ENCODE data around the gene EML6. TPM values are rescaled to one million over a fixed set of nuclear protein-coding genes. Genes with fewer than 3 reads are reported as not detected.
"Not testable (repeated sequence)": the region's sequence is repeated elsewhere in the genome, so short reads cannot be mapped to it uniquely, and the experiment has no call there.

The EML6 gene
- total RNA-seq, 2 experiments from 2014 or later = 0.78 to 1.3 TPM

DNA sequence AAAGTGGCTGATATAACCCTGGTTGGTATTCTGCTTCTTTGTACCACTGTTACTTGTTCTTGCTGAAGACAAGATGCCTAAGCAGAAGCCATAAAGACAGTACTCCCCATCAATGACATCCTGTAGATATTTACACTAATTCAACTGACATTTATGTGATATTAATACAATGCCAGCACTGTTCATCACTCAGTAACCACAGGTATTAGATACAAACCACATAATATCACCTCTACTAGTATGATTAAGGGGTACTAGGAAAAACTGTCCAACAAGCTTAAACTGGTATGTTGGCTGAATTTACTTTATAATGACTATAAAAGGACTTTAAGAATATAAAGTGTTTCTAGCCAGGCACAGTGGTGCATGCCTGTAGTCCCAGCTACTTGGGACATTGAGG is 261.0 kb downstream of the EML6 start:
- Mint-ChIP-seq H3K4me1 (ENCODE audit: low read depth) (no peaks in the 10 kb centered on the region), H3K27ac (no peak overlapping the region), H3K9me3 (ENCODE audit: insufficient read depth) (no peaks in the 10 kb centered on the region), H3K4me3 (no peak overlapping the region), H3K36me3 (ENCODE audit: low read depth) (peaks cover 40% of the 10 kb centered on the region), H3K27me3 (ENCODE audit: low read depth) (no peaks in the 10 kb centered on the region)
- DNase-seq (no peak), ATAC-seq (no peak)
- CTCF ChIA-PET = interaction anchor here (1.5 kb wide), 1 partner anchor 64 kb away, joined by 3 read pairs; no protein-coding TSS in a partner anchor
- POLR2A ChIA-PET = no interaction called here

- peaks cover 34% of the 10 kb centered on the region for H3K36me3 Mint-ChIP-seq (ENCODE audit: low read depth)
- H3K27ac Mint-ChIP-seq = no peak overlapping the region
- no peak for ATAC-seq
- DNase-seq = no peak
- ChIA-PET POLR2A (no interaction called here), CTCF (no interaction called here)
- H3K9me3 Mint-ChIP-seq (ENCODE audit: insufficient read depth) = no peaks in the 10 kb centered on the region
- H3K4me3 Mint-ChIP-seq = no peak overlapping the region
- no peaks in the 10 kb centered on the region for H3K4me1 Mint-ChIP-seq (ENCODE audit: low read depth)
- H3K27me3 Mint-ChIP-seq (ENCODE audit: low read depth) = no peaks in the 10 kb centered on the region
Measured at GRCh38 chr2:54986264-54986663, 262.8 kb downstream of the EML6 start.

DNA sequence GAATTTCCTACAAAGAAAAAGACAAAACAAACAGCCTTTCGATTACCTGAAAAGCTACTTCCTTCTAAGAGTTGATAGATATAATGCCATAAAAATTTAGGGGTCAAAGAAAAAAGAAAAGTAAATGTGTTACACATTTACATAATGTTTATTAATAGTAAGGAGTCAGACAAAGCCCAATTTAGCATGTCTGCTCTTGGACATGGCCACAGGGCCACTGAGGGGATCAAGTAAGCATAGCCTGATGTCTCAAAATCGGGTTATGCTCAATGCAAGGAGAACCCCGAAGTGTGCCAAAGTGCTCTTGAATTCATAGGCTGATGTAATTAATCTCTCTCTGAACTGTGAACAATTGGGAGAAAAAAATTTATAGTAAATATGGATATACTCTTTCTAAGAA is 265.1 kb downstream of the EML6 start:
- no peaks in the 10 kb centered on the region for H3K9me3 Mint-ChIP-seq (ENCODE audit: insufficient read depth)
- no peak overlapping the region for H3K4me3 Mint-ChIP-seq
- no peaks in the 10 kb centered on the region for H3K4me1 Mint-ChIP-seq (ENCODE audit: low read depth)
- no peak for ATAC-seq
- H3K27me3 Mint-ChIP-seq (ENCODE audit: low read depth) = no peaks in the 10 kb centered on the region
- ChIA-PET POLR2A (no interaction called here), CTCF (no interaction called here)
- H3K36me3 Mint-ChIP-seq (ENCODE audit: low read depth) = peaks cover 25% of the 10 kb centered on the region
- H3K27ac Mint-ChIP-seq = no peak overlapping the region
- DNase-seq = no peak

DNA sequence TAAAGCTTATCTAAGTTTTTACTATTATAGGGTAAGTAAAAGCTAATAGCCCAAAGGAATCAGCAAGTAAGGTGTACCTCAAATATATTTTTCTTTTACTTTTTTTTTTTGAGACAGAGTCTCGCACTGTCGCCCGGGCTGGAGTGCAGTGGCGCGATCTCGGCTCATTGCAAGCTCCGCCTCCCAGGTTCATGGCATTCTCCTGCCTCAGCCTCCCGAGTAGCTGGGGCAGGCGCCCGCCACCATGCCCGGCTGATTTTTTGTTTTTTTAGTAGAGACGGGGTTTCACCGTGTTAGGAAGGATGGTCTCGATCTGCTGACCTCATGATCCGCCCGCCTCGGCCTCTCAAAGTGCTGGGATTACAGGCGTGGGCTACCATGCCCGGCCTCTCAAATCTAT is 267.2 kb downstream of the EML6 start:
- POLR2A ChIA-PET = interaction anchor here (0.5 kb wide), 1 partner anchor 183 kb away, joined by 3 read pairs; no protein-coding TSS in a partner anchor
- H3K4me1 Mint-ChIP-seq (ENCODE audit: low read depth); CTCF ChIA-PET; ATAC-seq; H3K9me3 Mint-ChIP-seq (ENCODE audit: insufficient read depth); H3K27ac Mint-ChIP-seq; H3K4me3 Mint-ChIP-seq; H3K27me3 Mint-ChIP-seq (ENCODE audit: low read depth); DNase-seq: not testable (repeated sequence)
- peaks cover 17% of the 10 kb centered on the region for H3K36me3 Mint-ChIP-seq (ENCODE audit: low read depth)

- ATAC-seq = peak; percentile 27
- peaks cover 29% of the 10 kb centered on the region for H3K4me1 Mint-ChIP-seq (ENCODE audit: low read depth)
- DNase-seq = no peak
- no peak overlapping the region for H3K27ac Mint-ChIP-seq
- ChIA-PET POLR2A (interaction anchor here (0.6 kb wide), 1 partner anchor 108 kb away, joined by 5 read pairs; no protein-coding TSS in a partner anchor), CTCF (no interaction called here)
- peaks cover 7% of the 10 kb centered on the region for H3K36me3 Mint-ChIP-seq (ENCODE audit: low read depth)
- H3K9me3 Mint-ChIP-seq (ENCODE audit: insufficient read depth) = no peaks in the 10 kb centered on the region
- no peak overlapping the region for H3K4me3 Mint-ChIP-seq
- H3K27me3 Mint-ChIP-seq (ENCODE audit: low read depth) = no peaks in the 10 kb centered on the region
Measured at GRCh38 chr2:54995553-54995952, 272.1 kb downstream of the EML6 start.

GRCh38 chr2:54997826-54998225 is 274.4 kb downstream of the EML6 start:
- POLR2A ChIA-PET = no interaction called here
- CTCF ChIA-PET = interaction anchor here (0.7 kb wide), 1 partner anchor 8 kb away, joined by 3 read pairs; no protein-coding TSS in a partner anchor
- Mint-ChIP-seq H3K4me1 (ENCODE audit: low read depth) (peaks cover 33% of the 10 kb centered on the region), H3K27me3 (ENCODE audit: low read depth) (no peaks in the 10 kb centered on the region), H3K36me3 (ENCODE audit: low read depth) (peaks cover 5% of the 10 kb centered on the region), H3K4me3 (no peak overlapping the region), H3K9me3 (ENCODE audit: insufficient read depth) (no peaks in the 10 kb centered on the region), H3K27ac (no peak overlapping the region)
- ATAC-seq (no peak), DNase-seq (no peak)

DNA sequence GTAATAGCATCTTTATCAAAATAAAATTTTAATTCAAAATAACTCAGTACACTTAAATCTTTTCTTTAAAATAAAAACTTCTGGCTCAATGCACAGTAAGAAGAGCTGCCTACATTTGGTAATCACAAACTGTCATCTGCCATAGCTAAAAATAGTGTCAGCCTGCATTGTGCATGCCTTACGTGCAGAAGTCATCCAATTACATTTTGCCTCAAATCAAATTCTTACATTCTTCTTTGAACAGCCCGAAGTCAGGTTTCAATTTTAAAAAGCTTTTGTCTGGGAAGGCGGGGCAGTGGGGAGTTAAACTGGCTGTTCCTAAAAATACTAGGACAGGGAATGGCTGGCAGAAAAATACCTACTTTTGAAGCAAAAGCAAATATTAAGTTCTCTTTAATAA is 275.7 kb downstream of the EML6 start:
- ATAC-seq (no peak), DNase-seq (no peak)
- Mint-ChIP-seq H3K4me3 (no peak overlapping the region), H3K27ac (no peak overlapping the region), H3K4me1 (ENCODE audit: low read depth) (peaks cover 33% of the 10 kb centered on the region), H3K36me3 (ENCODE audit: low read depth) (peaks cover 5% of the 10 kb centered on the region), H3K27me3 (ENCODE audit: low read depth) (no peaks in the 10 kb centered on the region), H3K9me3 (ENCODE audit: insufficient read depth) (no peaks in the 10 kb centered on the region)
- POLR2A ChIA-PET = no interaction called here
- CTCF ChIA-PET = no interaction called here

- H3K36me3 Mint-ChIP-seq (ENCODE audit: low read depth) = peaks cover 7% of the 10 kb centered on the region
- H3K4me3 Mint-ChIP-seq = no peak overlapping the region
- ATAC-seq = no peak
- no peaks in the 10 kb centered on the region for H3K27me3 Mint-ChIP-seq (ENCODE audit: low read depth)
- peaks cover 36% of the 10 kb centered on the region for H3K4me1 Mint-ChIP-seq (ENCODE audit: low read depth)
- no peak for DNase-seq
- H3K27ac Mint-ChIP-seq = no peak overlapping the region
- no peaks in the 10 kb centered on the region for H3K9me3 Mint-ChIP-seq (ENCODE audit: insufficient read depth)
- ChIA-PET CTCF (no interaction called here), POLR2A (no interaction called here)
Measured at GRCh38 chr2:55000341-55000740, 276.9 kb downstream of the EML6 start.

DNA sequence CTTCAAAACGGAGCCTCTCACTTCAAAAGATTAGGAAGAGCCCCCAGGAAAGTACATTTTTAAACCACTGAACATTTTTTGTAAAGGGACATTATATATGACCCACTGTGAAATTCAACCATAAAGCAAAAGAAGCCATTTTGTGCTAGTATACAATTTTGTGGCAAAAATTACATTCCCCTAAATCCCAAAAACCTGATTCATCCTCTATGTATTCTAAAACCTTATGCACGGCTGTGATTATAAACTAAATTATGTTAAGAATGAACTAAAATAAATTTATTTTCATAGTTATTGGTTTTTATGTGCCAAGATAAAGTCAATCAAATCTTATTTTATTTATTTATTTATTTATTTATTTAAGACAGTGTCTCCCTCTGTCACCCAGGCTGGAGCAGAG is 278.3 kb downstream of the EML6 start:
- Mint-ChIP-seq H3K27ac (no peak overlapping the region), H3K4me3 (no peak overlapping the region), H3K9me3 (ENCODE audit: insufficient read depth) (no peaks in the 10 kb centered on the region), H3K4me1 (ENCODE audit: low read depth) (peaks cover 40% of the 10 kb centered on the region), H3K27me3 (ENCODE audit: low read depth) (no peaks in the 10 kb centered on the region), H3K36me3 (ENCODE audit: low read depth) (peaks cover 2% of the 10 kb centered on the region)
- DNase-seq = no peak
- ChIA-PET CTCF (no interaction called here), POLR2A (no interaction called here)
- ATAC-seq = no peak

- peaks cover 36% of the 10 kb centered on the region for H3K4me1 Mint-ChIP-seq (ENCODE audit: low read depth)
Measured at GRCh38 chr2:55003706-55004639, 280.5 kb downstream of the EML6 start.

GRCh38 chr2:55006306-55006705 is 282.8 kb downstream of the EML6 start:
- H3K4me1 Mint-ChIP-seq (ENCODE audit: low read depth) = peaks cover 40% of the 10 kb centered on the region
- no peaks in the 10 kb centered on the region for H3K9me3 Mint-ChIP-seq (ENCODE audit: insufficient read depth)
- DNase-seq (no peak), ATAC-seq (no peak)
- H3K4me3 Mint-ChIP-seq = no peak overlapping the region
- ChIA-PET POLR2A (no interaction called here), CTCF (interaction anchor here (0.6 to 1.5 kb wide), 5 partner anchors 8 to 483 kb away, joined by 3 read pairs; no protein-coding TSS in a partner anchor)
- H3K27me3 Mint-ChIP-seq (ENCODE audit: low read depth) = no peaks in the 10 kb centered on the region
- H3K36me3 Mint-ChIP-seq (ENCODE audit: low read depth) = peaks cover 4% of the 10 kb centered on the region
- H3K27ac Mint-ChIP-seq = peak overlapping the region; percentile 27

More at GRCh38 chr2:55003706-55004639, 280.5 kb downstream of the EML6 start:
- no peaks in the 10 kb centered on the region for H3K9me3 Mint-ChIP-seq (ENCODE audit: insufficient read depth)
- ATAC-seq (no peak), DNase-seq (no peak)
- H3K36me3 Mint-ChIP-seq (ENCODE audit: low read depth) = peaks cover 4% of the 10 kb centered on the region
- H3K27me3 Mint-ChIP-seq (ENCODE audit: low read depth) = no peaks in the 10 kb centered on the region
- no peak overlapping the region for H3K4me3 Mint-ChIP-seq
- H3K27ac Mint-ChIP-seq = no peak overlapping the region
- POLR2A ChIA-PET = no interaction called here
- CTCF ChIA-PET = interaction anchor here (1.6 kb wide), 1 partner anchor 165 kb away, joined by 5 read pairs; no protein-coding TSS in a partner anchor

DNA sequence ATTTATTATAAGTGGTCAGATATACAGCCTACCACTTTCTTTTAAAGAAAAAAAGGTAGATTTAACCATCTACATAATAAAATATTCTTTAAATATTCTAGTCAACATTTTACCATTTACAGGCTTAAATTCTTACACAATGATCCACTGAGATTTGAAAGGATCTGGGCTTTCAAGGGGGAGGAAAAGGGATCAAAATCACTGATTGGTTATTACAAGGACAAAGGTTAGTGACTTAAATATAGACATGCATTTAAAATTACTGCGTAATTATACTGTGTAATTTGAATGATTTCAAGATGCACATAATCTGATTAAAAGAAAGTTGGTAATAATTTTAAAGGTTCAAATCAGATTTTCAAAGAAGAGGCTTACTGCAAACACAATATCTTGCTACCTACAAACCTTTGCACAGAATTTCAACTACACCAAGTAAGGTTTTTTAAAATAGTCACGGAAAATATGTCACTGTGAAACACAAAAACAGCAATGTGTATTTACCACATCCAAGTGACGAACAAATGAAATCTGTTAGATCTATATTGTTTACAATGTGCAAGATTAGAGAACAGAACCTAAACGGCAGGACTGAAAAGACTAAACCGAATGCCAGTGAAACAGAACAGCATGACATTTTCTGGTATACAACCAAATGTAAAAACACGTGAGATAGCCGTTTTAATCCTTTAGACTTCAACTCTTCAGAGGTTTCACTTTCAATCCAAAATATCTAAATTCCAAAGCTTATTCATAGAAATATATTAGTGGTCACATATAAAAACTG is 286.0 kb downstream of the EML6 start:
- ChIA-PET POLR2A (interaction anchor here (1.1 kb wide), 1 partner anchor 40 kb away, joined by 6 read pairs; no protein-coding TSS in a partner anchor), CTCF (interaction anchor here (0.7 to 6.8 kb wide), 4 partner anchors 40 to 168 kb away, joined by 3 to 43 read pairs (median 14); partner anchors contain the start of gene RTN4)
- peak overlapping the region; percentile 84 for H3K4me3 Mint-ChIP-seq
- H3K36me3 Mint-ChIP-seq (ENCODE audit: low read depth) = peaks cover 4% of the 10 kb centered on the region
- H3K9me3 Mint-ChIP-seq (ENCODE audit: insufficient read depth) = no peaks in the 10 kb centered on the region
- H3K27ac Mint-ChIP-seq = peak overlapping the region; percentile 90
- ATAC-seq (peak; percentile 54), DNase-seq (no peak)
- no peaks in the 10 kb centered on the region for H3K27me3 Mint-ChIP-seq (ENCODE audit: low read depth)
- H3K4me1 Mint-ChIP-seq (ENCODE audit: low read depth) = peaks cover 55% of the 10 kb centered on the region

All from activated CD8-positive, alpha-beta T cell treated with anti-CD3 and anti-CD28 coated beads, Interleukin-2, amount 10 ng/mL, durations not matched to agents 7 days and 5 days (primary cell).